ENCODE results near the gene DMD.

GRCh38 chrX:32126997-32127396 lies 1084.4 kb downstream of the DMD start:
- TF ChIP-seq CTCF (IDR thresholded peaks at IDR 0.05) (no peak), POLR2AphosphoS5 (IDR thresholded peaks at IDR 0.05; ENCODE audit: low read depth, low read length) (no peak), TCF7L2 (IDR thresholded peaks at IDR 0.05; ENCODE audit: low read depth, low read length) (no peak), REST (IDR thresholded peaks at IDR 0.05; ENCODE audit: insufficient read depth in 1 of 2, low read depth in 2 of 2, low read length in 1 of 2) (no peak)

Measured in Panc1 (cell line).